Right renal cortex interstitium (tissue), 3 donors: Measurements from ENCODE around the gene SLC43A1. TPM values are rescaled to one million over a fixed set of nuclear protein-coding genes. Genes with fewer than 3 reads are reported as not detected.

Experiments used
- DNase-seq, 3 donors: peaks; one replicate each; pipeline ENCODE4 v3.0.0-alpha.2; 2013; ENCODE audit warnings: low read depth in 3 of 3, low spot score in 2 of 3
- polyA plus RNA-seq, 3 donors: library from polyadenylated mRNA; unstranded; fragments of 120-200 nt; gene quantifications; one replicate each; pipeline ENCODE4 v1.2.1, GENCODE V29; 2013; ENCODE audit not compliant: insufficient read length in 3 of 3

SLC43A1 gene
- polyA plus RNA-seq, 3 donors = 5.0 to 6.1 (median 5.4) TPM

DNA sequence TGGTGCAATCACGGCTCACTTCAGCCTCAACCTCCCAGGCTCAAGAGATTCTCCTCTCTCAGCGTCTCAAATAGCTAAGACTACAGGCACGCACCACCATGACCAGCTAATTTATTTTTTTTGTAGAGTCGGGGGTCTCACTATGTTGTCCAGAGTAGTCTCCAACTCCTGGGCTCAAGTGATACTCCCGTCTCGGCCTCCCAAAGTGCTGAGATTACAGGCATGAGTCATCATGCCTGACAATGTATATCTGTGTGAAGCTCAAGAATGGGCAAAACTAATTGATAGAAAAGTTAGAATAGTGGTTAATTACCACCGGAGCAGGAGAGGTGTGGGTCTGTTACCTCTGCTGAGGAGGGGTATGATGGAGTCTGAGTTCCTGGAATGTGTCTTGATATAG is 79.5 kb downstream of the SLC43A1 start:
- no peak for DNase-seq

DNA sequence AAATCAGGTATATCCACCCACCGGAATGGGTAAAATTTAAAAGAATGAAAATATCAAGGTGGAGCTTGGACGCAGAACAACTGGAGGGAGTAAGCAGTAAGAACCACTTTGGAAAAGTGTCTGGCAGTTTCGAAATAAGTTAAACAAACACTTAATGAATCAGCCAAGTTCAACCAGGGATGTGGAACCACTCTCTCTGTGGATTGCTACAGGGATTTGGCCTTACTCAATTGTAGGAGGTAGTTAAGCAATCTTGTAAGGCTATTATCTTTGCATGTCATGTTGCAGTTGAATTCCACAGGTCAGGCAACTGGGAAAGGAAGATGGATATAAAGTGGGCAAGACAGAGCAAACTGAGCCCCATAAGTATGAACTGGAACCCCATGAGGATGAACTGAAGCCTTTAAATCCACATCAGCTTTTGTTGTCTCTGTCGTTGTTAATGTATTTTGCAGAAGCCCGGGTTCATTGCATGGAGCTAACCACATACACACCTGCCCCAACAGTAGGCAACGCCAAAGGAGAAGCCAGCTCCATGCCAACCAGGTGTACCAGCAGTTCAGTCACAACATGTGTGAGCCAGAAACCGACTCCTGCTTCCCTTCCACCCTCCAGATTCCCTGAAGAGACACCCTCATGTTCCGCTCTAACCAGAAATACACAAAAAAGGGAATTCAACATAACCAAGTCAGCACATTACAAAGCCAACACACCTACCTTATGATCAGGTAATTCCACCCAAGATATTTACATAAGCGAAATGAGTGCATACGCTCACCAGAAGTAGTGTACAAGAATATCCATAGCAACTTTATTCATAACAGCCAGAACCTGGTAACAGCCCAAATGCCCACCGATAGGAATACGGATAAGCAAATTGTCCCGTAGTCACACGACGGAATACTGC is 80.6 kb downstream of the SLC43A1 start:
- DNase-seq = no peak

Other genes with a start within 250 kb of the SLC43A1 start
- 10 to 100 TPM; 57.9 to 62.7 (median 60.3) TPM for gene TNKS1BP1, start 190.8 kb downstream of the SLC43A1 start, polyA plus RNA-seq
- 100 to 1,000 TPM; 199 to 214 (median 203) TPM for gene SSRP1, start 179.8 kb downstream of the SLC43A1 start, polyA plus RNA-seq
- under 1 TPM; 0.42 to 0.76 (median 0.76) TPM for gene P2RX3, start 177.3 kb downstream of the SLC43A1 start, polyA plus RNA-seq
- gene PRG3, start 134.6 kb downstream of the SLC43A1 start, polyA plus RNA-seq = 1 to 10 TPM in 2 of 3 donors, under 1 TPM in 1; 0.33 to 1.5 (median 1.2) TPM
- gene PRG2, start 125.1 kb downstream of the SLC43A1 start, polyA plus RNA-seq = 1 to 10 TPM in 2 of 3 donors, under 1 TPM in 1; 0.28 to 2.4 (median 1.9) TPM
- gene SLC43A3, start 88.6 kb downstream of the SLC43A1 start, polyA plus RNA-seq = 10 to 100 TPM; 19.3 to 25.6 (median 22.9) TPM
- gene RTN4RL2, start 55.2 kb downstream of the SLC43A1 start, polyA plus RNA-seq = 1 to 10 TPM; 1.4 to 3.0 (median 1.7) TPM
- 10 to 100 TPM; 54.0 to 58.4 (median 58.3) TPM for gene TIMM10, start 15.1 kb upstream of the SLC43A1 start, polyA plus RNA-seq
- gene SMTNL1, start 21.9 kb upstream of the SLC43A1 start, polyA plus RNA-seq = under 1 TPM; 0.12 to 0.28 (median 0.23) TPM
- gene UBE2L6, start 52.0 kb upstream of the SLC43A1 start, polyA plus RNA-seq = 10 to 100 TPM; 41.3 to 43.6 (median 43.4) TPM
- gene SERPING1, start 82.0 kb upstream of the SLC43A1 start, polyA plus RNA-seq = 100 to 1,000 TPM; 139 to 172 (median 151) TPM
- gene YPEL4, start 134.2 kb upstream of the SLC43A1 start, polyA plus RNA-seq = 1 to 10 TPM; 1.2 to 1.9 (median 1.7) TPM
- 10 to 100 TPM; 16.6 to 18.5 (median 18.4) TPM for gene CLP1, start 142.1 kb upstream of the SLC43A1 start, polyA plus RNA-seq
- 10 to 100 TPM; 52.3 to 56.7 (median 52.8) TPM for gene ZDHHC5, start 152.4 kb upstream of the SLC43A1 start, polyA plus RNA-seq
- 10 to 100 TPM; 21.2 to 23.7 (median 22.9) TPM for gene MED19, start 196.5 kb upstream of the SLC43A1 start, polyA plus RNA-seq
- gene TMX2, start 196.9 kb upstream of the SLC43A1 start, polyA plus RNA-seq = 100 to 1,000 TPM; 117 to 119 (median 118) TPM
- gene SELENOH, start 225.8 kb upstream of the SLC43A1 start, polyA plus RNA-seq = 100 to 1,000 TPM in 2 of 3 donors, 10 to 100 TPM in 1; 99.4 to 124 (median 108) TPM
- gene BTBD18, start 236.1 kb upstream of the SLC43A1 start, polyA plus RNA-seq = under 1 TPM; 0.10 to 0.19 (median 0.15) TPM
- gene CTNND1, start 246.1 kb upstream of the SLC43A1 start, polyA plus RNA-seq = 100 to 1,000 TPM; 204 to 221 (median 210) TPM